ENCODE measurements around the gene FAM50A. TPM values are rescaled to one million over a fixed set of nuclear protein-coding genes. Genes with fewer than 3 reads are reported as not detected.

Gene FAM50A
- total RNA-seq, 1 donor: 39.0 TPM

DNA sequence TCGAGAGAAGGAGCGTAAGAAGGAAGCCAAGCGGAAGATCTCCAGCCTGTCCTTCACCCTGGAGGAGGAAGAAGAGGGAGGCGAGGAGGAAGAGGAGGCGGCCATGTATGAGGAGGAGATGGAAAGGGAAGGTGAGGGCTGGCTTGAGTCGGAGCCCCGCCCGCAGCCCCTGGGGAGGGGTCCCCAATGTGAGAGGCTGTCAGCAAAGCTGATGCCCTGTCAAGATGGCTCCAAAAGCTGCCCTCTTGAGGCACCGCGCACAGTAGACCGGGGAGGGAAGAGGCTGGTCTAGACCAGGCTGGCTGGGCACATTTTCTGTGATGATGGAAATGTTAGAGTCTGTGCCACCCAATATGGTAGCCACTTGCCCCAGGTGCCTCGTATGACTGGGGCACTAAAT is 2.5 kb downstream of the FAM50A start:
- TF ChIP-seq, protein P1, sequence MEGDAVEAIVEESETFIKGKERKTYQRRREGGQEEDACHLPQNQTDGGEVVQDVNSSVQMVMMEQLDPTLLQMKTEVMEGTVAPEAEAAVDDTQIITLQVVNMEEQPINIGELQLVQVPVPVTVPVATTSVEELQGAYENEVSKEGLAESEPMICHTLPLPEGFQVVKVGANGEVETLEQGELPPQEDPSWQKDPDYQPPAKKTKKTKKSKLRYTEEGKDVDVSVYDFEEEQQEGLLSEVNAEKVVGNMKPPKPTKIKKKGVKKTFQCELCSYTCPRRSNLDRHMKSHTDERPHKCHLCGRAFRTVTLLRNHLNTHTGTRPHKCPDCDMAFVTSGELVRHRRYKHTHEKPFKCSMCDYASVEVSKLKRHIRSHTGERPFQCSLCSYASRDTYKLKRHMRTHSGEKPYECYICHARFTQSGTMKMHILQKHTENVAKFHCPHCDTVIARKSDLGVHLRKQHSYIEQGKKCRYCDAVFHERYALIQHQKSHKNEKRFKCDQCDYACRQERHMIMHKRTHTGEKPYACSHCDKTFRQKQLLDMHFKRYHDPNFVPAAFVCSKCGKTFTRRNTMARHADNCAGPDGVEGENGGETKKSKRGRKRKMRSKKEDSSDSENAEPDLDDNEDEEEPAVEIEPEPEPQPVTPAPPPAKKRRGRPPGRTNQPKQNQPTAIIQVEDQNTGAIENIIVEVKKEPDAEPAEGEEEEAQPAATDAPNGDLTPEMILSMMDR (IDR thresholded peaks at IDR 0.05; ENCODE audit: insufficient read depth, low read length): no peak
- no peak overlapping the region for H3K4me3 ChIP-seq (ENCODE audit: low read depth, low read length)
- DNase-seq (ENCODE audit: low read depth): no peak

DNA sequence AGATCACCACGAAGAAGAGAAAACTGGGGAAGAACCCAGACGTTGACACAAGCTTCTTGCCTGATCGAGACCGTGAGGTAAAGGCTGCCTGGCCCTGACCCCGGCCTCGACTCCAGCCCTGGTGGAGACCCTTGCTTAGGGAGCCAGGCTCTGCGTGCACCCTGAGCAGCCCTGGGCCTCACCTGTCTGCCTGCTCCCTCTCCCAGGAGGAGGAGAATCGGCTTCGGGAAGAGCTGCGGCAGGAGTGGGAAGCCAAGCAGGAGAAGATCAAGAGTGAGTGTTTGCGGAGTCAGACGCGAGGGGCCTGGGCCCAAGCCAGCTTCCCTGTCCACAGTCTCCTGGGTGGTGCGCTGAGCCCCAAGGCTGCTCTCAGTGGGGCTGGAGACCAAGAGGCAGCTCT is 4.5 kb downstream of the FAM50A start:
- no peak for DNase-seq (ENCODE audit: low read depth)
- no peak overlapping the region for H3K4me3 ChIP-seq (ENCODE audit: low read depth, low read length)
- TF ChIP-seq, protein P1 (IDR thresholded peaks at IDR 0.05; ENCODE audit: insufficient read depth, low read length): no peak

DNA sequence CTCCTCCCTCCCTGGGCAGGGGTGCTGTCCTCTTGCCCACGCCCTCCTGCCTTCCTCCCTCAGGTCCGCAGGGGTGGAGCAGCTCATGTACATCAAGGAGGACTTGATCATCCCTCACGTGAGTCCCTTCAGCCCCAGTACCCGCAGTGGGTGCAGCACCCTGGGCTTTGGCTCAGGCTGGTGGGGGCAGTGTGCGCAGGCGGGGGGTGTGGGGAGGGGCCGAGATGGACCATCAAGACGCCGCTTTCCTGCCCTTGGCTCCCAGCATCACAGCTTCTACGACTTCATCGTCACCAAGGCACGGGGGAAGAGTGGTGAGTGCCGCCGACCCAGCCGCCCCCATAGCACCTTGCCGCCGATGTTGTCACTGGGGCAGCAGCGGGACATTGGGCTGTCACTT is 5.7 kb downstream of the FAM50A start:
- TF ChIP-seq, protein P1 (IDR thresholded peaks at IDR 0.05; ENCODE audit: insufficient read depth, low read length): no peak
- no peak overlapping the region for H3K4me3 ChIP-seq (ENCODE audit: low read depth, low read length)
- DNase-seq (ENCODE audit: low read depth): no peak

DNA sequence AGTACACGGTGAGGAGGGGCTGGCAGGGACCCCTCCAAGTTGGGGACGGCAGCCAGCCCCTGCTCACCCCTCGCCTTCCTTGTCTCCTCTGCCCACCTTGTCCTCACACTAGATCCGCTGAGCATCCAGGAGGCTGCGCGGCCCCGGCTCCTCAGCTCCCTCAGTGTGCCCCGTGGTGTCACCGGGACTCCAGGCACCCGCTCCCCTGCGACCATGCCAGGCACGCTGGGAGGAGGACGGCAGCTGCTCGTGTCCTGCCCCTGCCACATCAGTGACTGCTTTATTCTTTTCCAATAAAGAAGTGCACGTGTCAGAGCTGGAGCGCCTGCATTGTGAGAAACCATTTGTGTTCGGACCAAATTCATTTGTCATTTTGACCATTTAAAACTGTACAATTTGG is 6.4 kb downstream of the FAM50A start:
- no peak for DNase-seq (ENCODE audit: low read depth)
- TF ChIP-seq, protein P1 (IDR thresholded peaks at IDR 0.05; ENCODE audit: insufficient read depth, low read length): no peak
- no peak overlapping the region for H3K4me3 ChIP-seq (ENCODE audit: low read depth, low read length)

DNA sequence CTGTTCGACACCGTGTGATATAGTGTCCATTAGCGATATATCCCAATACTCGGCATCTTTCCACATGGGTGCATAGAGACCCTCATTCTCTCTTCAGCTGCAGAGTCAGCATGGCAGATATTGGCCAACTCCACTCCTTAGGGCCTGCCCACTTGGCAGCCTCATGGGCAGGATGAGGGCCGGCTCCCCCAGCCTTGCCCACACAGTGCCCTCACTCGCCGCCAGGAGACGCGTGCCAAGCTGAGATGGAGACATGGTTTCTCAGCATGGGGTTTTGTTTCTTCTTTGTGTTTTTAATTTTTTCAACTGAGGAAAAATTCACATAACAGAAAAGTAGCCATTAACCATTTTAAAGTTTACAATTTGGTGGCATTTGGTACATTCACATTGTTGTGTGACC is 8.9 kb downstream of the FAM50A start:
- no peak overlapping the region for H3K4me3 ChIP-seq (ENCODE audit: low read depth, low read length)
- TF ChIP-seq, protein P1 (IDR thresholded peaks at IDR 0.05; ENCODE audit: insufficient read depth, low read length): no peak
- no peak for DNase-seq (ENCODE audit: low read depth)

DNA sequence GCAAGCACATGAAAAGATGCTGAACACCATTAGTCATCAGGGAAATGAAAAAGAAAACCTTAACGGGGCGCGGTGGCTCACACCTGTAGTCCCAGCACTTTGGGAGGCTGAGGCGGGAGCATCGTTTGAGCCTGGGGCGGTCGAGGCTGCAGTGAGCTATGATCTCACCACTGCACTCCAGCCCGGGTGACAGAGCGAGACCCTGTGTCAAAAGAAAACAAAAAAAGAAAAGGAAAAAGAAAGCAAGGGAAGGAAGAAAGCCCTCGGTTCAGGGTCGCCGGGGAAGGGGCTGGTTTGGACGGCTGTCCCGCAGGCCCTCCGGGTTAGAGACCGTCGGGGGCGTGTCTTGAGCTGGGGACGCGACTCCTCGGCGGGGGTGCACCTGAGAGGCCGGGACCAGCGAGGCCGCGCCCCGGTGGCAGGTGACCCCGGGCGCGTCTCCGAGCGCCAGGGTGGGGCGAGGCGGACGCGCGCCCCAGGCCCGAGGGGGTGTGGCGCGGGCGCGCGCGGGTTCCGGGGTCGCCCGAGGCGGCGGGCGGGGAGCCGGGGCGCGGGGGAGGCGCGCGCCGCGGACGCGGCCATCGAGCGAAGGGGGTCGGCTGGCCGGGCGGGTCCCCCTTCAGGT is 13.7 kb downstream of the FAM50A start:
- TF ChIP-seq, protein P1 (IDR thresholded peaks at IDR 0.05; ENCODE audit: insufficient read depth, low read length): no peak
- H3K4me3 ChIP-seq (ENCODE audit: low read depth, low read length): peak overlapping the region; percentile 58
- no peak for DNase-seq (ENCODE audit: low read depth)
